NCI-H2081 treated with DMSO at 0.1 percent for 48 hours (cell line): ENCODE data around the gene TSC22D3.
"Not testable (repeated sequence)": the region's sequence is repeated elsewhere in the genome, so short reads cannot be mapped to it uniquely, and the experiment has no call there.

ENCODE experiments used
- DNase-seq: peaks from one replicate; lab custom pipeline; 2025; lab: John Stamatoyannopoulos, UW

TSC22D3 gene

DNA sequence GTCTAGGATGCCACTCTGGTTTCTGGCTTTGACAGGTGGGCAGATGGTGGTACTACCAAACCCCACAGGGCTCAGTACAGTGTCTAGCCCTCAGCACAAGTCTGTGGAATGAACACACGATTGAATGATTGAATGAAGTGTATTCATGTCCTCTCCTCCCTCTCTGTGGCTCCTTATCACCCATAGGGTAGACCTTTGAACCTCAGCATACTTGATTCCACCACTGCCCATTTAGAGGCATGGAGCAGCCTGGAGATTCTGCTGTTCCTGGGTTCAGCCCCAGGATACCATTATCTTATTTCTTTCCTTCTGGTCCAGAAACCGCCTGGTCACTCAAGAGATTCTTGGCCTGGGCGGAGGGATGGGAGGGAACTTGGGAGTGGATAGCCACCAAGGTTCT, 93.3 kb downstream of the TSC22D3 start:
- no peak for DNase-seq

DNA sequence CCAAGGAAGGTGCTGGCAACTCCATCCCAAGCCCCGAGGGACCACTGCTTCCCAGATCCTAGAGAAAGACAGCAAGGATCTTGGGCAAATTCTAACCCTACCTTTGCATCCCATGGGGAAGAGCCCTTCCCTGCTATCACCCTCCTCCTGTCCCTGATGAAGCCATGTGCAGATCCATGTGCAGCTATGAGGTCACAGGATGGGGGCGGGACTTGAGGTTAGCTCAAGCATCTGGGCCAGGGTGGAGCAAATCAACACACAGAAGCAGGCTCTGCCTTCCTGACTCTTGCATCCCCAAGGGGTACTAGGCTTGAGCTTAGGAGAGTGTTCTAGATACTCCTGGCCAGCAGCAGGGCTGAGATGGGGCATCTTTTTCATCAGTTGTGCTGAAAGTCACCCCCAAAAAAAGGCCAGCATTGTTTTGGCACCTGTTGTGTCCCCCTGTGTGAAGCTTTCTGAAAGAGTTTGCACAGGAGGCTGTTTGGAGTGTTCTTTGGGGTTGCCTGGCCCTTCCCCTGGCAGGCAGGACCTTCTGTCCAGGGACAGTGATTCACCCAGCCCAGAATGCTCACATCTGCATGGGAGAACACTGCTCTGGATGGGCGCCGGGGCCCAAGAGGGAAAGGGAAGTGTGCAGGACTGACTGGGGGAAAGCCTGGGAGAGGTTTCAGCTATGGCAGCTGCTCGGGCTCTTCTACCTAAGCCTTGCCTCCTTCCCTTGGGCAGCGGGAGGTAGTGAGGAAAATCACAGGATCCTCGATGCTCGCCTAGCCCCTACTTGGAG, 96.4 kb downstream of the TSC22D3 start:
- no peak for DNase-seq

DNA sequence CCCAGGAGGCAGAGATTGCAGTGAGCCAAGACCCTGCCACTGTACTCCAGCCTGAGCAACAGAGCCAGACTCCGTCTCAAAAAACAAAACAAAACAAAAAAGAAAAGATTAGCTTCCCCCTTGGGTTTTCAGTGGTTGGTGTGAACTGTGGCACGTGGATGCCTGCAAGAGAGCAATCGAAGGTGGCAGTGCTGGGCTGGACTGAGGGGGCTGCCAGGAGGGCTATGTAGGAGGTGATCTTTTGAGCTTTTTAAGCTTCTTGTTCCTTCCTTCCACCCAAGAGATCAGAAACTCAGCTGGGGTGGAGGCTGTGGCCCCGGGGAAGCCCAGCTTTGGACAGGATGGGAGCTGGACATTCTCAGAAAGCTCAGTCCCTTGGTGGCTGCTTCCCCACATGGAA, 97.7 kb downstream of the TSC22D3 start:
- DNase-seq: no peak

DNA sequence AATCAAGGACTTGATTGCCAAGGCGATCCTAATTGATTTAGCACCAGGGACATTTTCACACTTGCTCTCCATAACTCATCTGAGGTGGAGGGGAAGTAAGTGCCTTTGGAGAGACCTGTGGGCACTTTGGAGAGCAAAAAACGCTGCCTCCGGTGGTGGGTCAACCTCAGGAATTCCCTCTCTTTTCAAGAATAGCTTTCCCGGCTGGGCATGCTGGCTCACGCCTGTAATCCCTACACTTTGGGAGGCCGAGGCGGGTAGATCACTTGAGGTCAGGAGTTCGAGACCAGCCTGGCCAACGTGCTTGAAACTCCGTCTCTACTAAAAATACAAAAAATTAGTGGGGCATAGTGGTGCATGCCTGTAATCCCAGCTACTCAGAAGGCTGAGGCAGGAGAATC, 98.1 kb downstream of the TSC22D3 start:
- no peak for DNase-seq

DNA sequence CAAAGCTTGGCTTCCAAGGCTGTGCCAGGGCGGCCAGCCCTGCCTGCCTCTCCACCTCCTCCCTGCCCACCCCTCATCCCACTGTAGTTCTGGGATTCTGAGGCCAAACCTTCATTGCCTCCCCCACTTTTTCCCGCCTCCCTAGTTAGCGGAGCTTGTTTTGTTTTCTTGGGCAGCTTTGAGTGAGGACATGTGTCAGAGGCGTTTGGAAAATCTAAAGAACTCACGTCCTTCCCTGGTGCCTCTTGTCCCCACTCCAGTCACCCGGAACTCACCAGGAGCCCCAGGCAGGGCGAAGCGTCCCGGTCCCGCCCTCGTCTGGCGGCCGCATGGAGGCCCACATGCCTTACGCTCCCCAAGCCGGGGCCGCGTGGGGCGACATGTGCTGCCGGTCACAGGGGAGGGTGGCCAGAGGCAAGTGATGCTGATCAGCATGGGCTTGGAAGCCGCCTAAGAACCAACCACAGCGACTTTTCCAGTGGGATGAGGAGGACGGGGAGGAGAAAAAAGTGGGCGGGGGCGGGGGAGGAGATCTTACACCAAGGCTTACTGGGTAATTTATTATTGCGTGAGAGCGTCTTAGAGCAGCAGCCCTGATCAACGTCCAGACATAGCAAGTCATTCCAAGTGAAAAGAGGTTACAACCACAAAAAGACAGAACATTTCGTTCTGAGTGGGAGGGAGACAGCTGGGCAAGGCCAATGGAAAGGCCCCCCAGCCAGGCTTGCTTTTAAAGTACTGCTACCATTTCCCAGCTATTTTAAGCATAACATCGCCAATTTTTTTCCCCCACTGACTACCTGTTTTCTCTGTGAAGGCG, 98.8 kb downstream of the TSC22D3 start:
- no peak for DNase-seq

DNA sequence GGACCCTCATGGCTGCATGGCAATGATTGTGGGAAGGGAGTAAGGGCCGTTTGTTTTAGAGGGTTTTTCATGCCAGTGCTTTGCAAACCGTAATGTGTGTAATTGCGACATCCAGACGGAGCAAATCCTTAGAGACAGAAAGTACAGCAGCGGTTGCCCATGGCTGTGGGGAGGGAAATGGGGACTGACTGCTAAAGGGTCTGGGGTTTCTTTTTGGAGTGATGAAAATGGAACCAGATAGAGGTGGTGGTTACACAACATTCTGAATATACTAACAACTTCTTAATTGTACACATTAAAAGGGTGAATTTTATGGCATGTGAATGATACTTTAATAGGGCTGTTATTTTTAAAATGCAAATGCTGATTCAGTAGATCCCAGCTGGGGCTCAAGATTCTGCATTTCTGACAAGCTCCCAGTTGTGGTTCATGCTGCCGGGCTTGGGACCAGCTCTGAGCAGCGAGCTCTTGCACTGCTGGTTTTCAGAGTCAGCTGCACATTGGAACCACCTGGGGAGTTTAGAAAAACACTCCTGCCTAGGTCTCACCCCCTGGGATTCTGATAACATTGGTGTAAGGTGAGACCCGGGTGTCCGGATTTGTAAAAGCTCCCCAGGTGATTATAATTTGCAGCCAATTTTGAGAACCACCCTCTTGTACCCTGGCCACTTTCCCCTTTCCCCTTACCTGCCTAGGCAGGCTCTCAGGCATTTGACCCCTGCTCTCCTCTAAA, 99.6 kb downstream of the TSC22D3 start:
- DNase-seq: no peak

DNA sequence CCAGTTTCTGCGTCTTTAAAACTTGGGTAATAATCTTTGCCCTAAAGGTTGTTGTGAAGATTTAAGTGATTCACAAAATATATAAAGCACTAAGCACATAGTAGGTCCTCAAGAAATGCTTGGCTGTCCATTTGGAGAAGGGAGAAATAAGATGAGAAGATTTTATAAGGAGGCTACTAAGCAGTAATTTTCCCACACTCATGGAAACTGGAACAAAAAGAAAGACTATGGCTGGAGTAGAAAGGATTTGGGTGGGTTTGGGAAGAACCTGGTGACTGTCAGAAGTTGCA, 100.3 kb downstream of the TSC22D3 start:
- DNase-seq: no peak

DNA sequence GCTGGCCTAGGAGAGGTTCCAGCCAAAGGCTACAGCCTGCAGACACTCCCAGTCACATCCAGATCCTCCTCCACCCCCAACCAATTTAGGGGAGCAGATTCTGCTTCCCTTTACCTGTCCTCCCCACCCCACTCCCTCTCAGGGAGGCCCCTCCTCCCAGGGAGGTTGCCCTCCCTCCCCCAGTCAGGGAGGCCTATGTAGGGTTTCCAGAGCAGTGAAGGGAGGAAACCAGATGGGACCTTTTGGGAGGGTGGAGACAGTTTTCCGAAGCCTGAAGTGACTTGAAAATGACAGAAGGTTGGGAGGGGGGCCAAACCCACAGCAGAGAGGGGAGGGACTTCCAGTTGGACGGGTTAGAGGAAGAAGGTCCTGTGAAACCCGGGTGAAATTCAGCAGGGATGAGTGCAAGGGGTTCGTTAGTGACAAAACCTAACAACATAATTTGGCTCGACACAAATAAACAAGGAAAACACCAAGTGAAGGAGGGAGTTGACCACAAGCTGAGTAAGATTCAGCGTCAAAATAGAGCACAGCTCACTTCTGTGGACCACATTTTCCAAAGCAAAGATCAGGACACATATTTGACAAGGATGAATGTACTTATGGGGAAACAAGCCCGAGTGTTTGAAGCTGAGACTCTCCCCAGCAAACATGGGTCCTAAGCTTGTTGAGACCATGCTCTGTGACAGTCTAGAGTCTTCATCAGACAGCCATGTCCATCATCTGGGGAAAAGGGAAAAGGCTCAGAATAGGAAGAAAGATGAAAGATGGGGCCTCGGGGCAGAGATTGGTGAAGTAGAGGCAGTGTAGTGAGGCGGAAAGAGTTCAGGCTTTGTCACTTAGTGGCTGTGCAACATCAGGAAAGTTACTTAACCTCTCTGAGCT, 100.9 kb downstream of the TSC22D3 start:
- DNase-seq: no peak

DNA sequence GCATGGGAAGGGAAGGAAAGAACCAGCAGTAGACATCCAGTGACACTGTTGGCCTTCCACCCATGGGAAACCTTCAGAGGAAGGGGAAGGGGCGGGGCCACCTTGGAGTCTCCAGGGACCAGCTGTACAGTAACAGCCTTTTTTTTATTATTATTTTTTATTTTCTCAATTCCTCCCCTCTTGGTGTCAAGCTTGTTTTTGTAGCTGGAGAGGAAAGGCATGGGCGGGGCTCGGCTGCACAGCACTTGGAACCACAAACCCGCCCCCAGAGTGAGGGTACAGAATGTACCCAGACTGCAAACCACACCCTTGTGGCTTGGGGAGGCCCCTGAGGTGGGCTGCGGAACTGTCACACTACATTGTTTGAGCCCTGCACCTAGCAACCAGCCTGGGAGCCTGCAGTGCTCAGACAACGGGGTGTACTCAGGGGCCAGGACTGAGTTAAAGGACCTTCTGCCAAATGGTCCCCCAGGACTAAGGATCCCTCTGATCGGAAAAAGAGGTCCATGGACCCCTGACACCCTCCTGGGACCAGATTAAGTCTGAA, 101.6 kb downstream of the TSC22D3 start:
- no peak for DNase-seq

DNA sequence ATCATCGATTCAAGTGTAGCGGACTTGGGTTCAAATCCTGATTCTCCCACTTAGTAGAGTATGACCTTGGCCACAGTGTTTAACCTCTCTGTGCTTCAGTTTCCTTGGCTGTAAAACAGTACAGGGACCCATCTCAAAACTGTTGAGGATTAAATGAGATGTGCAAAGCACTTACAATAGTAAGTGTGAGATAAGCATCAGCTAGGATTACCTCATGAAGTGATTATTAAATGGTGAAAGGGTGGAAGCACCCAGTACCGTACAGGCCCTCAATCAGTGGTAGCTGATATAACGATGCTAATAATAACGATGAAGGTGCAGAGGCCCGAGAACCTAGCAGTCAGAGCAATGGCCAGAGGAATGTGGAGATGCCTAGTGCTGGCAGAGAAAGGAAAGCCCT, 102.2 kb downstream of the TSC22D3 start:
- DNase-seq: no peak

DNA sequence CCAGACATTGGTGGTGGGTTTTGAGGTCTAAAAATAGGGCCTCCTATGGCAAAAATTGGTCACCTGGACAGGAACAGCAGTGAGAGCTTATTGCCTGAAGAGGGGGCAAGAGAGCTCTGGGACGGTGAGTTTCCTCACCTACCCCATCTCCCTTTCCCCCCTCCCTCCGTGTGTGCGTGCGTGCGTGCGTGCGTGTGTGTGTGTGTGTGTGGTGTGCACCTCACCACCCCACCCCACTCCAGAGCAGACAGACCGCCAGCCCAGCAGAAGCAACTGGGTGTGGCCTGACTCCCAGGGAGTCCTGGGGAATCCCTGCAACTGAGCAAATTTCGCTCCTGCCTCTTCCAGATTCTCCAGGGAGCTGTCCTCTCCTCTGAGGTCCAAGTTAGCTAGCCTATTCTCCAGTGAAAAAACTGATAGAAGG, 102.6 kb downstream of the TSC22D3 start:
- peak; percentile 24 for DNase-seq

DNA sequence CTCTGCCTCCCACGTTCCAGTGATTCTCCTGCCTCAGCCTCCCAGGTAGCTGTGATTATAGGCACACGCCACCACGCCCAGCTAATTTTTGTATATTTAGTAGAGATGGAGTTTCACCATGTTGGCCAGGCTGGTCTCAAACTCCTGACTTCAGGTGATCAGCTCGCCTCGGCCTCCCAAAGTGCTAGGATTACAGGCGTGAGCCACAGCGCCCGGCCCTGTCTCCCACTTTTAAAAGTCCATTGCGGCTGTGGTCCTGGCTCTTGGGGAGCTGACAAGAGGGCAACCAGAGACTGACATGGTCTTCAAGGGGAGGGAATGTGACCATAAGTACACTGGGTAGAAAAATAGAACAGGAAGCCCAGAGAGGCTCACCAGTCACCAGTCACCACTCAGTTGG, 104.3 kb downstream of the TSC22D3 start:
- DNase-seq: not testable (repeated sequence)

DNA sequence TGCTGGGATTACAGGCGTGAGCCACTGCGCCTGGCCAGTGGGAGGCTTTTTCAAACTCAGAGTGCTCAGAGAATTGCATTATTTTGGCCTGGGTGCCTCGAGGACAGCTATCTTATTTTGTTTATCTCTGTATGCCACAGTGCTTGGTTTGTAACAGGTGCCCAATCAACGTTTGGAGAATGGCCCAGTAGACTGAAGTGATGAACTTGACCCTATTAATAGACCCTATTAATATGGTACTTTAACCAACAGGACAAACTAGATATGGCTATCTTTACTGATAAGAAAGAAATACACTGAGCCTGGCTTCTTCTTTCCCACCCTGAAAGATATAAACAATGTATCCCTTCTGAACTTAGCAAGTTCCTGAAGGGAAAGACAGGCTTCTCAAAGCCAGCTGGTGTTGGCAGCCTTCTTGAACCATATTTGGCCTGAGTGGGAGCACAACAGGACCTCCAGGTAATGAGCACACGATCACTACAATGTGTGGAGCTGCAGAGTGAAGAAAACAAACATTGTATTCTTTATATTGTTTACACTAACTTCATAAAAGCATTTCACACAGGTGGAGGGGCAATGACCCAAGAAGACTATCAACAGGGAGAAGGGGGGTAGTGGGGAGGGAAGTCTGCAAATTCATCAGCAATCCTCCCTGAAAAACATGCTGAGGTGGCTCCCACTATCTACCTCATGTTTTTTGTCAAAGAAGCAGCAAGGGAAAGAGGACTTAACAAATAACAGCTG, 105.5 kb downstream of the TSC22D3 start:
- no peak for DNase-seq

DNA sequence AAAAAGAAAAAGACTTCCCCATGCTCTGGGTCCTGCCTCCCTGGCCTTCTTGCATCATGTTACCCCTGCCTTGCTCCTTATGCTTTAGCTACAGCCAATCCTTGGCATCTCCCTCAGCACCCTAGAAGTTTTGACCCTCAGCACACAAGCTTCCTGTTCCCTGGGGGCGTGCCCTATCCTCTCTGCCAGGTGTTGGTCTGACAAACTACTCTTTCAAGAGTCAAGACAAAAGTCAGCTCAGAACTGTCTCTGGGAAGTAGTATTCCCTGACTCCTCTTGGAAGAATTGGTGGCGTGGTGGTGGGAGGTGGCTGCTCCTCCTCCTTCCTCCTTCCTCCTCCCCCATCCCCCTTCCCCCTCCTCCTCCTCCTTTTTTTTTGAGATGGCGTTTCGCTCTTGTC, 106.3 kb downstream of the TSC22D3 start:
- DNase-seq: no peak

DNA sequence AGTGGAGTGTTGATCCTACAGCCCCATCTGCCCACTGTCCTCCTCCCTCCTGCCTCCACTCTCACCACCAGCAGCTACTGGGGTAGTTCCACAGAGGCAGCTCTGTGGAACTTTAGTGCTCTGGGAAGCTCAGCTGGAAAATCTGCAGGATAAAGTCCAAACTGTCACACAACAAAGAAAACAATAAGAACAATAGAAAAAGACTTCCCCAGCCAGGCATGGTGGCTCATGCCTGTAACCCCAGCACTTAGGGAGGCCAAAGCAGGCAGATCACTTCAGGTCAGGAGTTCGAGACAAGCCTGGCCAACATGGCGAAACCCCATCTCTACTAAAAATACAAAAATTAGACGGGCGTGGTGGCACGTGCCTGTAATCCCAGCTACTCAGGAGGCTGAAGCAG, 106.9 kb downstream of the TSC22D3 start:
- DNase-seq: not testable (repeated sequence)

DNA sequence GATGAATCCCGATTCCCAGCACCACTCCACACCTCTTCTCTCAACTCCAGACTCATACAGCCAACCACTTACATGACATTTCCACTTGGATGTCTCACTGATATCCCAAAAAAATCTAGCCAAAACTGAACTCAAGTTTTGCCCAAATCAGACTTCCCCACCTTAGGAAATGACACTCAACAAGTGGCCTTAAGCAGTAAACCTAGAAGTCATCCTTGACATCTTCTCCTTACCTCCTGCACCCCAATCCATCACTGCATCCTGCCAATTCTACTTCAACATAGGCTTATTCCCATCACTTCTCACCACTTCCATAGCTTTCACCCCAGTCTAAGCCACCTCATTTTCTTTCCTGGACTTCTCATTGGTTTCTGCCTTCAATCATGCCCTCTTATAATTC, 108.2 kb downstream of the TSC22D3 start:
- DNase-seq: no peak

DNA sequence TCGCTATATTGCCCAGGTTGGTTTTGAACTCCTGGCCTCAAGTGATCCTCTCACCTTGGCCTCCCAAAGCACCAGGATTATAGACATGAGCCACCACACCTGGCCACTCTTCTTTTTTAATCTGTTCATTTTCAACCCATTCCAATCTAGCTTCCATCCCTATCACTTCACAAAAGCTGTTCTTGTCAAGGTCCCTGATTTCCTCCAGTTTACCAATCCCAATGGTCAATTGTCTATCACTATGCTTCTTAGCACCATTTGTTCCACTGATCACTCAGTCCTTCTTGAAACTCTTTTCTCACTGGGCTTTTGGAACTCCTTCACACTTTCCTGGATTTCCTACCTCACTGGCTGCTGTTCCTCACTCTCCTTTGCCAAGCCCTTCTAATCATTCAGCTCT, 108.7 kb downstream of the TSC22D3 start:
- no peak for DNase-seq
